ENCODE results near the gene WNT5A. TPM values are rescaled to one million over a fixed set of nuclear protein-coding genes. Genes with fewer than 3 reads are reported as not detected.

Gene WNT5A
- total RNA-seq, 1 experiment from 2014 or later: 1.1 TPM

DNA sequence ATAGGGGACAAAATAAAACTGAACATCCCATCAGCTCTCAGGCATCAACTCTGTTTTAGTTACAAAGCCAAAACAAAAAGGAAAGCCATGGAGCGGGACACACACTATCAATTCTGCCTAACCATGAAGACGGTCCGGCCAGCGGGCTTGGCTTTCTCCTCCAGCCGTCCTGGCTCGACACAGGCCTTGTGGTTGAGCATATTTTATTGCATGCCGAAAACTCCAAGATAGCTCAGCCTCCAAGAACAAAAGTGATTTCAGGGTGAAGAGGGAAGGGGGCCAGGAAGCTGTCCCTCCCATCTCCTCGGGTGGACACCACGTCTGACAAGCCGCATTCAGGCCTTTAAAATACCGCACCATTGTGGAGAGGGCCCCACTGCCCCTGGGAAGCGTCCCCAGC lies 31.2 kb downstream of the WNT5A start:
- no peak overlapping the region for H4K8ac ChIP-seq (replicated peaks; ENCODE audit: insufficient read length, low read depth, low read length)
- WGBS (ENCODE audit: extremely low coverage, insufficient read length, low lambda C conversion rate): no CpG with 5 or more reads among the region's 12 CpGs
- TF ChIP-seq, protein P1, sequence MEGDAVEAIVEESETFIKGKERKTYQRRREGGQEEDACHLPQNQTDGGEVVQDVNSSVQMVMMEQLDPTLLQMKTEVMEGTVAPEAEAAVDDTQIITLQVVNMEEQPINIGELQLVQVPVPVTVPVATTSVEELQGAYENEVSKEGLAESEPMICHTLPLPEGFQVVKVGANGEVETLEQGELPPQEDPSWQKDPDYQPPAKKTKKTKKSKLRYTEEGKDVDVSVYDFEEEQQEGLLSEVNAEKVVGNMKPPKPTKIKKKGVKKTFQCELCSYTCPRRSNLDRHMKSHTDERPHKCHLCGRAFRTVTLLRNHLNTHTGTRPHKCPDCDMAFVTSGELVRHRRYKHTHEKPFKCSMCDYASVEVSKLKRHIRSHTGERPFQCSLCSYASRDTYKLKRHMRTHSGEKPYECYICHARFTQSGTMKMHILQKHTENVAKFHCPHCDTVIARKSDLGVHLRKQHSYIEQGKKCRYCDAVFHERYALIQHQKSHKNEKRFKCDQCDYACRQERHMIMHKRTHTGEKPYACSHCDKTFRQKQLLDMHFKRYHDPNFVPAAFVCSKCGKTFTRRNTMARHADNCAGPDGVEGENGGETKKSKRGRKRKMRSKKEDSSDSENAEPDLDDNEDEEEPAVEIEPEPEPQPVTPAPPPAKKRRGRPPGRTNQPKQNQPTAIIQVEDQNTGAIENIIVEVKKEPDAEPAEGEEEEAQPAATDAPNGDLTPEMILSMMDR (conservative IDR thresholded peaks at IDR 0.05): no peak

More for the DNA sequence above, 31.2 kb downstream of the WNT5A start:
- no peak overlapping the region for H3K9ac ChIP-seq (ENCODE audit: extremely low read depth, insufficient read length, low read length)
- no peak overlapping the region for H2BK15ac ChIP-seq (ENCODE audit: low read depth, low read length)
- no peak overlapping the region for H4K5ac ChIP-seq (ENCODE audit: insufficient read length, low read depth, low read length)
- H3K9me3 Mint-ChIP-seq: no peaks in the 10 kb centered on the region; a peak in 2 of 5 replicates
- H2BK5ac ChIP-seq (ENCODE audit: insufficient read length, low read length): no peak overlapping the region
- H3K14ac ChIP-seq (ENCODE audit: insufficient read depth, low read length): no peak overlapping the region
- H2AFZ ChIP-seq (ENCODE audit: low read length): no peak overlapping the region
- H3K27ac ChIP-seq (ENCODE audit: insufficient read length, low read depth, low read length): no peak overlapping the region
- H3K18ac ChIP-seq (ENCODE audit: insufficient read length, low read depth, low read length): no peak overlapping the region
- H3K4ac ChIP-seq (ENCODE audit: low read depth, low read length): no peak overlapping the region
- H2BK20ac ChIP-seq (ENCODE audit: low read depth, low read length, poor library complexity, severe bottlenecking): no peak overlapping the region
- H3K4me1 Mint-ChIP-seq: no peaks in the 10 kb centered on the region
- peaks cover 8% of the 10 kb centered on the region; the same call in 1 of the 2 replicates for H3K27me3 Mint-ChIP-seq (ENCODE audit: low read depth)
- no peak overlapping the region for H3K23ac ChIP-seq (ENCODE audit: insufficient read length, low read depth, low read length)
- no peak overlapping the region for H2BK12ac ChIP-seq (ENCODE audit: insufficient read length, low read depth, low read length)
- H3K79me1 ChIP-seq (ENCODE audit: insufficient read depth, low read depth, low read length, poor library complexity, severe bottlenecking): no peaks in the 10 kb centered on the region
- no peak overlapping the region for H3K56ac ChIP-seq (ENCODE audit: insufficient read length, low read depth, low read length)
- H3K36me3 Mint-ChIP-seq (ENCODE audit: insufficient read depth in 1 of 3, low read depth in 3 of 3): no peaks in the 10 kb centered on the region
- no peak overlapping the region for H3K4me2 ChIP-seq (ENCODE audit: insufficient read depth, insufficient read length, low read length)
- no peak overlapping the region for H2AK5ac ChIP-seq (ENCODE audit: insufficient read length, low read length)
- no peak for DNase-seq
- H3K27ac Mint-ChIP-seq: no peak overlapping the region
- no peaks in the 10 kb centered on the region for H3K23me2 ChIP-seq (ENCODE audit: insufficient read length, low read depth, low read length, poor library complexity, severe bottlenecking)
- no peak overlapping the region for H3K4me3 Mint-ChIP-seq
- no peaks in the 10 kb centered on the region for H3K9me3 ChIP-seq (ENCODE audit: control insufficient read depth, low read depth, low read length)
- no peak overlapping the region for H4K91ac ChIP-seq (ENCODE audit: insufficient read length, low read depth, low read length)
- no peaks in the 10 kb centered on the region for H3K27me3 ChIP-seq (ENCODE audit: insufficient read depth, low read length)
- no peaks in the 10 kb centered on the region for H3K79me2 ChIP-seq (ENCODE audit: insufficient read depth, low read length)
- no peak overlapping the region for H3T11ph ChIP-seq (ENCODE audit: low read length)
- no peak overlapping the region for H2BK120ac ChIP-seq (ENCODE audit: low read depth, low read length, poor library complexity, severe bottlenecking)
- no peaks in the 10 kb centered on the region for H3K4me1 ChIP-seq (ENCODE audit: insufficient read depth, low read length)
- H4K20me1 ChIP-seq (ENCODE audit: control insufficient read depth, insufficient read depth, insufficient read length): no peaks in the 10 kb centered on the region

All from H9 (cell line).